Hepatocyte (in vitro differentiated cells): ENCODE measurements around the gene KRT10. TPM values are rescaled to one million over a fixed set of nuclear protein-coding genes. Genes with fewer than 3 reads are reported as not detected.
"Not testable (repeated sequence)": the region's sequence is repeated elsewhere in the genome, so short reads cannot be mapped to it uniquely, and the experiment has no call there.

Experiments
- DNase-seq: peaks from one replicate; pipeline ENCODE4 v3.0.0-alpha.2; 2016; ENCODE audit warnings: low spot score
- H2AFZ ChIP-seq: fragments of 200-600 bp; sonication (generic); 2 replicates; pipeline ENCODE4 v1.6.0; 2016; ENCODE audit warnings: antibody characterized with exemption, mild to moderate bottlenecking
- H3K27ac ChIP-seq: fragments of 200-600 bp; sonication (generic); 2 replicates; pipeline ENCODE4 v1.5.1; 2016; ENCODE audit warnings: mild to moderate bottlenecking
- H3K27me3 ChIP-seq: fragments of 200-600 bp; sonication (generic); 2 replicates; pipeline ENCODE4 v1.6.1; 2016
- H3K36me3 ChIP-seq: fragments of 200-600 bp; sonication (generic); replicated peaks from 2 replicates; pipeline ENCODE4 v1.5.1; 2016; ENCODE audit warnings: low read depth; ENCODE audit not compliant: insufficient read depth
- H3K4me1 ChIP-seq: fragments of 200-600 bp; sonication (generic); 2 replicates; pipeline ENCODE4 v1.5.1; 2016; ENCODE audit warnings: mild to moderate bottlenecking, moderate library complexity; ENCODE audit not compliant: insufficient read depth
- H3K4me2 ChIP-seq: fragments of 200-600 bp; sonication (generic); 2 replicates; pipeline ENCODE4 v1.6.0; 2016
- H3K4me3 ChIP-seq: fragments of 200-600 bp; sonication (generic); 2 replicates; pipeline ENCODE4 v1.5.1; 2016; ENCODE audit warnings: mild to moderate bottlenecking
- H3K79me2 ChIP-seq: fragments of 200-600 bp; sonication (generic); 2 replicates; pipeline ENCODE4 v1.6.0; 2017; ENCODE audit warnings: mild to moderate bottlenecking
- H3K9me2 ChIP-seq: fragments of 200-600 bp; sonication (generic); replicated peaks from 2 replicates; pipeline ENCODE4 v1.6.0; 2017; ENCODE audit warnings: mild to moderate bottlenecking; ENCODE audit not compliant: insufficient read depth
- H3K9me3 ChIP-seq: fragments of 200-600 bp; sonication (generic); 2 replicates; pipeline ENCODE4 v1.5.1; 2016; ENCODE audit warnings: low read depth, mild to moderate bottlenecking
- H4K20me1 ChIP-seq: fragments of 200-600 bp; sonication (generic); 2 replicates; pipeline ENCODE4 v1.6.0; 2016; ENCODE audit warnings: mild to moderate bottlenecking; ENCODE audit not compliant: insufficient read depth, poor library complexity, severe bottlenecking
- CTCF ChIP-seq: fragments of 200-600 bp; sonication (generic); IDR thresholded peaks from 2 replicates; pipeline ENCODE4 v1.5.1; 2016; ENCODE audit warnings: antibody characterized with exemption, mild to moderate bottlenecking; ENCODE audit not compliant: poor library complexity
- EZH2 ChIP-seq: fragments of 200-600 bp; sonication (generic); IDR thresholded peaks from 2 replicates; pipeline ENCODE4 v1.6.1; 2016; ENCODE audit warnings: antibody characterized with exemption, mild to moderate bottlenecking, borderline replicate concordance
- EZH2phosphoT487 ChIP-seq: fragments of 200-600 bp; sonication (generic); IDR thresholded peaks from one replicate; pipeline ENCODE4 v1.6.1; 2018; ENCODE audit warnings: antibody characterized with exemption, mild to moderate bottlenecking, low read depth, moderate library complexity; ENCODE audit not compliant: unreplicated experiment, severe bottlenecking
- WGBS: methylation state at CpG from one replicate; pipeline ENCODE4 v1.1.6; 2016; ENCODE audit warnings: low lambda C conversion rate; ENCODE audit errors: missing lambda C conversion rate; 5-methylcytosine and 5-hydroxymethylcytosine counted together
- polyA plus RNA-seq: library from polyadenylated mRNA; unstranded; fragments of >200 nt; fragmentation: Nextera tagmentation; extraction: Ambion mirVana; gene quantifications from 2 replicates; pipeline ENCODE4 v1.2.1, GENCODE V29; 2016
- total RNA-seq: library from RNA; depleted of rRNA; stranded (reverse); fragments of >200 nt; gene quantifications from 2 replicates; pipeline ENCODE4 v1.2.3, GENCODE V29; 2014

KRT10 gene
- total and polyA plus RNA-seq, 2 experiments from 2014 or later = 39.7 to 153 TPM

GRCh38 chr17:40859536-40859935, 37.1 kb upstream of the KRT10 start:
- H3K36me3 ChIP-seq = no peaks in the 10 kb centered on the region
- H3K27me3 ChIP-seq = no peaks in the 10 kb centered on the region
- H3K4me2 ChIP-seq = no peak overlapping the region
- peak overlapping the region; percentile 54 for H3K27ac ChIP-seq
- H3K4me3 ChIP-seq = no peak overlapping the region
- no peak for TF ChIP-seq CTCF
- no peak for TF ChIP-seq EZH2
- TF ChIP-seq EZH2phosphoT487 = no peak
- peak; percentile 48 for DNase-seq
- no peaks in the 10 kb centered on the region for H4K20me1 ChIP-seq
- no peaks in the 10 kb centered on the region for H3K9me2 ChIP-seq
- no peaks in the 10 kb centered on the region for H3K9me3 ChIP-seq
- H3K79me2 ChIP-seq = no peaks in the 10 kb centered on the region
- peaks cover 11% of the 10 kb centered on the region for H3K4me1 ChIP-seq
- H2AFZ ChIP-seq = no peak overlapping the region
- 85% methylated on average over 2 of the region's 2 CpGs for WGBS

- H3K9me2 ChIP-seq, H4K20me1 ChIP-seq, H3K79me2 ChIP-seq, H3K27me3 ChIP-seq, H3K36me3 ChIP-seq, H2AFZ ChIP-seq, H3K9me3 ChIP-seq, DNase-seq, H3K4me2 ChIP-seq, H3K4me3 ChIP-seq: not testable (repeated sequence)
- Histone ChIP-seq H3K27ac (peak overlapping the region; percentile 54), H3K4me1 (peaks cover 15% of the 10 kb centered on the region)
- 92% methylated on average over 2 of the region's 2 CpGs for WGBS
Measured at GRCh38 chr17:40858667-40859066, 36.3 kb upstream of the KRT10 start.

- 65% methylated on average over 5 of the region's 5 CpGs for WGBS
- DNase-seq = no peak
- no peaks in the 10 kb centered on the region for H3K79me2 ChIP-seq
Measured at GRCh38 chr17:40857535-40857934, 35.1 kb upstream of the KRT10 start.

GRCh38 chr17:40854175-40854814, 31.9 kb upstream of the KRT10 start:
- TF ChIP-seq EZH2phosphoT487 (no peak), EZH2 (no peak), CTCF (no peak)
- Histone ChIP-seq H2AFZ (no peak overlapping the region), H3K4me3 (no peak overlapping the region), H3K9me2 (no peaks in the 10 kb centered on the region), H3K4me2 (no peak overlapping the region), H3K27me3 (no peaks in the 10 kb centered on the region), H3K27ac (peak overlapping the region; percentile 54), H3K36me3 (no peaks in the 10 kb centered on the region), H3K9me3 (no peaks in the 10 kb centered on the region), H3K4me1 (peaks cover 18% of the 10 kb centered on the region), H4K20me1 (no peaks in the 10 kb centered on the region), H3K79me2 (no peaks in the 10 kb centered on the region)
- 30% methylated on average over 6 of the region's 6 CpGs for WGBS
- peak; percentile 64 for DNase-seq

More at GRCh38 chr17:40857535-40857934, 35.1 kb upstream of the KRT10 start:
- TF ChIP-seq CTCF = no peak
- no peak for TF ChIP-seq EZH2
- TF ChIP-seq EZH2phosphoT487 = no peak
- Histone ChIP-seq H3K9me2 (no peaks in the 10 kb centered on the region), H3K4me2 (no peak overlapping the region), H3K27me3 (no peaks in the 10 kb centered on the region), H3K27ac (peak overlapping the region; percentile 24), H2AFZ (no peak overlapping the region), H3K4me1 (peaks cover 22% of the 10 kb centered on the region), H3K36me3 (no peaks in the 10 kb centered on the region), H3K9me3 (no peaks in the 10 kb centered on the region), H3K4me3 (no peak overlapping the region), H4K20me1 (no peaks in the 10 kb centered on the region)
